SU-DHL-6 (cell line): ENCODE results near the gene IFI16.

Experiments
- CTCF ChIP-seq: fragments of 200-600 bp; sonication (generic); IDR thresholded peaks from one replicate; pipeline ENCODE4 v1.5.1; 2017; ENCODE audit warnings: antibody characterized with exemption, mild to moderate bottlenecking, low read length, moderate library complexity; ENCODE audit not compliant: insufficient read depth, poor library complexity, severe bottlenecking
- EZH2phosphoT487 ChIP-seq: fragments of 200-600 bp; sonication (generic), shearing (Covaris generic); conservative IDR thresholded peaks from 2 replicates; pipeline ENCODE4 v1.6.1; 2018; ENCODE audit warnings: mild to moderate bottlenecking, antibody characterized with exemption, low read length, moderate library complexity, mixed read lengths

- TF ChIP-seq CTCF, result no peak
- no peak for TF ChIP-seq EZH2phosphoT487
Observed at GRCh38 chr1:159088546-159089183, 79.0 kb downstream of the IFI16 start.
